ENCODE data around the gene AMELX.

Gene AMELX

DNA sequence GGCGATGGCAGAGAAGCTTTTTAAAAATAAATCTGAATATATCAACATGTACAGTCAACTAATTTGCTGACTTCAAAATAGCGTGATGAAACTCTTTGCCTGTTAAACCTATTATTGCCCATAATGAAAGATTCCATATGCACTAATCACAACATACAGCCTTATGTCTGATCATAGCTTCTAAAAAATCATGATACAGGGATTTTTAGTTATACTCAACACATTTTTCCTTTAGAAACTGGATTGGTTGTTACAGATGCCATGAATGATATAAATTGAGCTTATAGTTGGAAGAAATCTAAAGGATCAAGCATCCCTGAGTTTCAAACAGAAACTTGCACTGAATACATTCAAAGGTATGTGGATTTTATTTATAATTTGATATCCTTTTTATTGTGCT lies at the start of gene AMELX:
Gene AMELX, plus strand, starts transcription at position 301 of the 400 bp plus-strand sequence. CDS start 1,376 bp downstream, outside the sequence.
- DNase-seq, result no peak

- DNase-seq, result no peak
These were observed 48.6 kb upstream of the AMELX start for GRCh38 chrX:11244636-11245035.

DNA sequence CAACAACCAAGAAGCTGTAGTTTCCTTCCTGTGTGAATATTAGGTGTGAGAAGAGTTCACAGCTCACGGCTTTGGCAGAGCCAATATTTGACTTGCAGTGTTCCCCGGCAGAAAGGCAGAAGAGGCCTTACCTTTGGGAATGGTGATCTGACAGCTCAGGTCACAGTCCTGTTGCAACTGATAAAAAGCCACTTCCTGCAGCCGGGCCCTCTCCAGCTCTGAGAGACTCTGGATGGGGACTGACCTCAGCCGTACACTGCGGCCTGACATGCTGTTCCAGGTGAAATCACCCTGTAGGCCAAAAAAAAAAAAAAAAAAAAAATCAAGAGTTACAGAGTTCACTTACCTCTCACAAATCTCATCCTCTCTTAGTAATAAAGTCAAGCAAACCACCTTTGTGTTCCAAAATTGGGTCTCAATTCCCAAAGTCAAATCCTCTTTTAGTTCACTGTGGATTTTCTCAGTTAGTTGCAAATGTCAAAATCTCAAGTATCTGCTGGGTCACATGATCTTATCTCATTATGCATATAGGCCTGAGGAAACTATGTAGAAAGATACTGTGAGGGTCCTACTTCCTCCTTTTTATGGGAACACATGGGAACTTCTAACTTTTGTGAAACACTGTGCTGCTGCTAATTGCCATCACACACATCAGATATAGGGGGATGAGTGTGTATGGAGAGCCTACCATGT lies 38.6 kb upstream of the AMELX start:
- DNase-seq, result no peak

DNA sequence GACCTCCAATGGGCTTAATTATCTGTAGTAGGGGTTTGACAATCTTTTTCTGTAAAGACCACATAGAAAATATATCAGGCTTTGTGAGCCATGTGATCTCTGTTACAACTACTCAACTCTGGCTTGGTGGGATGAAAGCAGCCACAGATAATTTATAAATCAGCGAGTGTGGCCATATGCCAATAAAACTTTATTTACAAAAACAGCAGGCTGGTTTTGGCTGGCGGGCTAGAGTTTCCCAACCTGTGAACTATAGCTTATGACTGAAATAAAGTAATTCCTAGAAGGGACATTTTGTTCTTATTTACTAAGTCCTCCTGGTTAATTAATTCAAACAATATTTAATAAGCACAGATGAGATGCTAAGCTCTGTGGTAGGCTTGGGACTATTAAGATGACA lies 35.9 kb upstream of the AMELX start:
- no peak for DNase-seq

GRCh38 chrX:11257711-11258110 lies 35.5 kb upstream of the AMELX start:
- DNase-seq, result no peak

GRCh38 chrX:11259437-11259836 lies 33.8 kb upstream of the AMELX start:
- DNase-seq, result no peak

- DNase-seq, result no peak
These were observed 32.0 kb upstream of the AMELX start for GRCh38 chrX:11261260-11261659.

- DNase-seq, result no peak
These were observed 28.3 kb upstream of the AMELX start for GRCh38 chrX:11264925-11265324.

DNA sequence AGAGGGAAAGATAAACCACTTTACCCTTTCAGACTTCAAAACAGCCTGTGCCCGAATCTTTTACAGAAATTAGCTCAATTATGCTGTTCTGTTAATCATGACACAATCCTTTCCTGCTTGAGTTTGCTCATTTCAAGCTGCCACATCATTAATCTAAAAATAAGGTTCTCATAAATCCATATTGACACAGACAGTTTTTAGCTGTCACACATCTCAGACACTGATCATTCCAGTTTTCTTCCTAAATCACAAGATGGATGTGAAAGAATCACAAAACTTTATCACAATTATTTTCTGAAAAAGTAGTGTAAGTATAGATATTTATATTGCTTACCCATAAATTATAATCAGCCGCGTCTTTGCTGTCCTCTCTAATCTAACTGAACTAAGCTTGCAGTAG lies 27.9 kb upstream of the AMELX start:
- DNase-seq, result no peak

GRCh38 chrX:11266573-11267003 lies 26.6 kb upstream of the AMELX start:
- no peak for DNase-seq

DNA sequence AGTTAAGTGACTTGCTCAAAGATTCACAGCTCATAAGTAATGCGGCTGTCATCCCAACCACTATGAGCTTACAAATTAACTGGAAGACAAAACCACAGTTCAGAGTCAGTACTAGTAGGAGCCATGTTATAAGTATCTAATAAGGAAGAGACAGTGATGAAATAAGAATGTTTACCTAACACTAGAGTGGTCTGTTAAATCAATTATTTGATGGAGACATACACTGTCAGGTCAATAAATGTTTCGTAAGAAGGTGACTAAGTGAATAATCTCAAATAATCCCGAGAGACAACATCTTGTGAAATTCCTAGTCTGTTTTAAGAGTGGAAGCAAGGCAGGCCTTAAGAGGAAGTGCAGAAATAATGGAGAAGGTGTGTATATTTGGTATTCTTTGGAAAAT lies 25.8 kb upstream of the AMELX start:
- no peak for DNase-seq

DNA sequence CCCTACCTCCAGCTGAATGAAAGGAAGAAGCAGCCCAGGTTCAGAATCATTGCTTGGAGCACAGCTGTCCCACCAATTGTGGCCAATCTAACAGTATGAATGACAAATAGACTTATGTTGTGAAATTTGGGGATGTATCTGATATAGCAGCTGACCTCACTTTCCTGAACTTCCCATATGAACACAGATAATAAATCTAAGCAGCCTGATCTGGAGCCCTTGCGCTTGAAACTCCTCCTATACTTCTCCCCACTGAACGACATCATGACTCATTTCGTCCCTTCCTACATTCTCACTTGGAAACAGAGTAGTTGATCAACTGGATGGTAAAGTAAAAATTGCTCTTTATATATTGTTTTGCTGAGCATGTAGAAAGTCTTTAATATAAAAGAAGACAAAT lies 24.2 kb upstream of the AMELX start:
- DNase-seq, result no peak

GRCh38 chrX:11269996-11270395 lies 23.2 kb upstream of the AMELX start:
- DNase-seq, result no peak

DNA sequence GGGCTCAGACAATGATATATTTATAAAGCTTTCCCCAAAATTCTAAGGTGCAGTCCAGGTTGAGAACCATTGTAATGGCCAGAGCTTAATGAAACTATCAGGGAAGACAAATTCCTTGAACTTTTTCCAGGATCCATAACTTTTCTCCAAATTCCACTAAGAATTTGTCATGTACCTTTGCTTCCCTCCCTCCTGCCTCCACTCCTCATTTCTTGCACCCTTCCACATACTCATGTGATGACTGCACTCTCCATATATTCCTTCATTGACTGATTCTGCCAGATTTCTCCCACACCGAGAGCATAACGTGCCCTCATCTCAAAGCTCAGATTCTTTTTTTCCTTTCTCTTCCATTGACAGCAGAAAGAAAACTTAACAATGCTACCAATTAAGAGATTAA lies 20.9 kb upstream of the AMELX start:
- no peak for DNase-seq

DNA sequence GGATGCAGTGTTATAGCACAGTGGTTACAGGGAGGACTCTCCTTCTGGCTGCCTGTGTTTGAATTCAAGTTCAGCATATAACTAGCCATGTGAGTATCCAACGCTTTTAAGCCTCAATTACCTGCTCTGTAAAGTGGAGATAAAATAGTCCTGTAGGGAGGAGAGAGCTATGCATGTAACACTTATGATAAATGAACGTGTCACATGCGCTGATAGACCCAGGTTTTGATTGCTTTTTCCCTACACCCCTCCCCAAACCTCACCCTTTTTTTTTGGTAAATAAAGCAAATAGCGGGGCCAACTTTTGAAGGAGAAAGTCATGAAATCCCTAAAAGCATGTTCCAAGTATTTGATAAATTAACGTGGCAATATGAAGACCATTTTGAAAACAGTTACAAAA lies 20.4 kb upstream of the AMELX start:
- no peak for DNase-seq

- DNase-seq, result no peak
These were observed 19.7 kb upstream of the AMELX start for GRCh38 chrX:11273544-11273943.

GRCh38 chrX:11282043-11282442 lies 11.2 kb upstream of the AMELX start:
- no peak for DNase-seq

DNA sequence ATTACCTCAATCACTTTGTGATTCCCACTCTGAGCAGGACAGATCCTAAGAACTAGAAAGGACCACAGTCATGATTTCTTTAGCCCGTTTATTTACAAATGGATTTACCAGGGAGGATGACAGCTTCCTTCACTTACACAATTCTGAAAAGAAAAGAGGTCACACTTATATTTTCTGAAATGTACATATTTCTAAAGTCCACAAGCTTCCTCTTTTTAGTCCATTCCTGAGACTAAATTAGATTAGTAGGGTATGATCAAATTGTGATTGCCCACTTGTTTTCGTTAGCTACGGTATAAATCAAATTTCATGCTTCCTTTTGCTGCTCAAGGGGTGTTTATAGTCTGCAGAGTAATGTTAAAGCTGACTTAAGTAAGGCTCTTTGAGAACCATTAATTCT lies 7.6 kb upstream of the AMELX start:
- no peak for DNase-seq

GRCh38 chrX:11287505-11287904 lies 5.7 kb upstream of the AMELX start:
- no peak for DNase-seq

DNA sequence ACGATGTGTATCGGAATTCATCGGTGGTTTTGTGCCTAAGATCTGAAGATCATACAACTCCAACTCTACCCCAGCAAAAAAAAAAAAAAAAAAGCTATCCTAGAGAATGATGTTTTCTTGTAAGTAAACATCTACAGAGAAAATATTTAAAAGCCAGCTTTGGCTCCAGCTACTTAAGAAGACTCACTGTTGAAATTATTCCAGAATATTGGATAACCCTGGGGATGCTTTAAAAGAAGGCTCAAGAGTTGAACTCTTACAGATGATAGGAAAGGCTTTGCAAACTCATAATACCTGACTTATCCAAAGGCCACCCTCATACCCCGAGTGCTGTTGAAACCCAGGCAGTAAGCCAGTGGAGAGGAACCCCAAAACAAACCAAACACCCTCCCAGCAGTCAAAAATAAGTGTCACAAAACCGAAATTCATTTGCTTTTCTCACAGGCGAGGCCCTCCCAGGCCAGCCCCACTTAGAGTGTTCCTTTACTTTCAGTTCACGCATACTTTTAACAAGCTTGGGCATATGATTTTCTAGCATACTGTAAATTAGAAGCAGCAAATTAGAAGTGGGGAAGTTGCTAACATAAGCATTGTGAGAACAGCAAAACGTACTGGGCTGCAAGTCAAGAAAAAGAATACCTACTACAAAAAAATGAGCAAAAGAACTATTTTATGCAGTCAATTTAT lies 2.7 kb upstream of the AMELX start:
- DNase-seq, result no peak

- no peak for DNase-seq
These were observed 2.8 kb downstream of the AMELX start for GRCh38 chrX:11296051-11296450.

GRCh38 chrX:11298600-11298999 lies 5.4 kb downstream of the AMELX start:
- no peak for DNase-seq

- DNase-seq, result no peak
These were observed 11.6 kb downstream of the AMELX start for GRCh38 chrX:11304829-11305228.

GRCh38 chrX:11305641-11306040 lies 12.4 kb downstream of the AMELX start:
- DNase-seq, result no peak

DNA sequence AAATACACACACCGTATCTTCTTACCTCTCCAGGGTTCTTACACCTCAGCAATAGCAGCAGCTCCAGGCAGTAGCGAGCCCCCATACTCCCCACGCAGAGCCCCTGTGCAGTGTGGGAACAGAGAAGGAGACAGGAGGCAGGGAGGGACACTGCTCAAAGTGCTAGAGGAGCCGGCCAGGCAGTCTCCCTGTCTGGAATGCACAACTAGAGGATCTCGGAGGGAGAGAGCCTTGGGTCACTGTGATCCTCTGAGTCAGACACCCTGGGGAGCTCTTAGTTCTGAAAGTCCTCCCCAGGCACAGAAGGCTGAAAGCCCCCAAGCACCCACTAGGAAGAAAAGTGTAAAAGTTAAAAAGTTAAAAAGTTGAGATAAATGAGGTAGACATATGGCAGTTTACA lies 16.0 kb downstream of the AMELX start:
- no peak for DNase-seq
